ENCODE results near the gene DNAJB12.
"Not testable (repeated sequence)": the region's sequence is repeated elsewhere in the genome, so short reads cannot be mapped to it uniquely, and the experiment has no call there.

The DNAJB12 gene

DNA sequence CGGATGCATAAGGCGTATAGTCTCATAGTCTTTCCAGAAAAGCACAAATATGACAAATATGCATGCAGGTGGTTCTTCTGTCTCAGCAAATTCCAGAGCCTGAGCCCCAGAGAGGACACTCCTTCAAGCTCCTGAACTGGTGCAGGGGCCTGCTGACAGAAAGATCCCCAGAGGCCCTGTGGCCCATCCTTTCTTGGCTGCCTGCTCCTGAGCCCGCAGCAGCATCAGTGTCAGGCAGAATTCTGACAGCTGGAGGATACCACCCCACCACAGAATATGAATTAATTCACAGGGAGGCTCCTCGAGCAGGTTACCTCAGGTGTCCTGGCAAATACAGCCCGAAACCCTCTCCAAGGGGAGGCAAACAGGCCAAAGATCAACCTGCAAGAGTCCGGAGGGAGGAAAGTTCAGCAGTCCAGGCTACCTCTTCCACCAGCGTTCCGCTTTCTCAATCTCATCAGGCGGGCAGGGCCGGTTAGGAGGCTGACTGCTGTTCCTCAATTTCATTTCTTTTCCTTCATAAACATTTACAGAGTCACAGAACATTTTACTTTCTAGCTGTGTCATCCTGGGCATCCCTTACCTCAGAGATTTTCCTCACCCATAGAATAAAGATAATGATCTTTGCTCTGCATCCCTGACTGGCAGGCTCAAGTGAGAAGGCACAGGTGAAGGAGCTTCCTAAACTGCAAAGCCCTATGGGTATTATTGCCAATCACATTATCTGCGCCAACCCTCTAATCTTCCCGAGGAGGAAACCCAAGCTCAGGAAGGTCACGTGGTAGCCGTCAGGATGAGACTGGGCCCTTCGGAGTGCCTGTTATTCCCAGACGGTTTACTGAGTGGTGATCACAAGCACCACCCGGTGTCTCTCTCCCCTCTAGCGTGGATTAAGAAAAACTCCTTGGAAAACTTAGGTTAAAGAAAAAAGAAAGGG, 1.4 kb downstream of the DNAJB12 start:
- DNase-seq (ENCODE audit: low read depth in 2 of 2): no peak

- DNase-seq (ENCODE audit: low read depth in 2 of 2): no peak
These were observed 3.2 kb downstream of the DNAJB12 start for GRCh38 chr10:72351479-72351878.

GRCh38 chr10:72349438-72349837, 5.3 kb downstream of the DNAJB12 start:
- DNase-seq (ENCODE audit: low read depth in 2 of 2): no peak

GRCh38 chr10:72348282-72348681, 6.4 kb downstream of the DNAJB12 start:
- DNase-seq (ENCODE audit: low read depth in 2 of 2): no peak

GRCh38 chr10:72346117-72346516, 8.6 kb downstream of the DNAJB12 start:
- DNase-seq (ENCODE audit: low read depth in 2 of 2): not testable (repeated sequence)

DNA sequence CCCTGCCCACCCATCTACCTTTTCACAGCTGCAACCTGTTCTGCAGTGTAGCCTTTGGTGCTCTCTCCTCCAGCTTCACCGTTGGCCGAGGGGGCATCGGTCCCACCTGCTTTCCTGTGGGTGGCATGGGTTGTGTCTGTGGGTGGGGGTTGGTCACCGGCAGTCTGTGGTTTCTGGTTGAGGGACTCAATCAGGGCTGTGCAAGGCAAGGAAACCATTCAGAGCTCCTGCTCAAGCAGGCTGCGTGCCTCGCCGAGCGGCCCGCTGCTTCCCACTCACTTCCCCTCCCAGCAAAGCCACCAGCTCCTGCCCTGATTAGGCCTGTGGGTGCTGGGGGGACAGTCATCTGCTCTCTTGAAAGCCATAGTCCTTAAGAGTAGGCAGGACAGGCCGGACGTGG, 9.8 kb downstream of the DNAJB12 start:
- no peak for DNase-seq (ENCODE audit: low read depth in 2 of 2)

GRCh38 chr10:72342911-72343310, 11.8 kb downstream of the DNAJB12 start:
- no peak for DNase-seq (ENCODE audit: low read depth in 2 of 2)

- DNase-seq (ENCODE audit: low read depth in 2 of 2): no peak
These were observed 14.0 kb downstream of the DNAJB12 start for GRCh38 chr10:72340510-72341261.

DNA sequence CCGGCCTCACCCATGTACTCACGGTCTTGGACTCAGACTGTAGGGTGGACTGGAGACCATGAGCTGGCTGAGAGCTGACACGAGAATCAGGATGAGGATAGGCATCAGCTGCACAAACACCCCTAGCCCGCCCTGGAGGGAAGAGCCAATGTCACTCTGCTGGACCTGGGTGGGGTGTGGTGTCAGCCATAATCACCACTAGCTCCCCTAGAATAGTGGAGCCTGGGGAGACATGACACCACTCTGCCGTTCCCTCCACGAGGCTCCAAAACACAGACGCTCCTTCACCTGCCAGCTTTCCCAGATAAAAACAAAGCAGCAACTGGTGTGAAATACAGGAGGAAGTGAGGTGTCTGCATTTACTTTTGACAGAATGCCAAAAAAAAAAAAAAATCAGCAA, 16.5 kb downstream of the DNAJB12 start:
- DNase-seq (ENCODE audit: low read depth in 2 of 2): no peak

- no peak for DNase-seq (ENCODE audit: low read depth in 2 of 2)
These were observed 17.0 kb downstream of the DNAJB12 start for GRCh38 chr10:72337722-72338121.

- no peak for DNase-seq (ENCODE audit: low read depth in 2 of 2)
These were observed 17.6 kb downstream of the DNAJB12 start for GRCh38 chr10:72337039-72337629.

GRCh38 chr10:72336259-72337038, 18.3 kb downstream of the DNAJB12 start:
- DNase-seq (ENCODE audit: low read depth in 2 of 2): no peak

DNA sequence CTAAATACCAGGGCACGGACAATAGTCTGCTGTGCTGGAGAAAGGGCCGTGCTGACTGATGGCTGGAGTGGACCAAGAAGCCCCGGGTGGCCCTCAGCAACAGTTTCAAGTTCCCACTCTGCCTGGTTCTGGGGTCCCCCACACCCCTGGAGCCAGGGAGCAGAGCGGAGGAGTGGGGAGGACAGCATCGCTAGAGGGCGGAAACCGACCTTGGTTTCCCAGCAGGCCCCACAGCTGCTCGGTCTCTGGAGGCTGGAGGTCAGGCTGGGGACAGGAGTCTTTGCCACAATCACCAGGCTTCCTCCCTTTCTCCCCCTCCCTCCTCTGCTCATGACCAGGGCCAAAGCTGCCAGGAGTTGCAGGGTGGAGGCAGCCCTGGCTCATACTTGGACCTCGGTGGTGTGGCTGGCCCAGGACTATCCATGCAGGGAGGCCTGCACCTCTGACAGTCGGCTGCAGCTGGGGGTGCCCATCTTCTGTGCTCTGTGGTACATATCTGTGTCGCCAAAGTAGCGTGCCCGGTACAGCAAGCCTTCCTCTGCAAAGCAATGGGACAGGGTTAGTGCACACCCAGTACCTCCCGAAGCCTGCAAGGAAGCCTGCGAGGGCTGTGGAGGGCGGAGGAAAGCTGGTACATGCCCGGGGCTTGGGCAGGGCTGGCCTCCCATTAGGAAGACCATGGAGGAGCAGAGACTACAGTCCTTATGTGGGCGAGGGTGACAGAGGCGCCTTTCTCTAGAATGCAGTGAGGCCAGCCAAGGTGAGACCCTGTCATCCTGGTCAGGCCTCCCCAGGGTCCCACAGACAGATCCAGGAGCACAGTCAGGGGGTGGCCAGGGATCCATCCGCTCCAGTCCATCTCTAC, 19.1 kb downstream of the DNAJB12 start:
- no peak for DNase-seq (ENCODE audit: low read depth in 2 of 2)

- DNase-seq (ENCODE audit: low read depth in 2 of 2): no peak
These were observed 19.8 kb downstream of the DNAJB12 start for GRCh38 chr10:72334825-72335393.

DNA sequence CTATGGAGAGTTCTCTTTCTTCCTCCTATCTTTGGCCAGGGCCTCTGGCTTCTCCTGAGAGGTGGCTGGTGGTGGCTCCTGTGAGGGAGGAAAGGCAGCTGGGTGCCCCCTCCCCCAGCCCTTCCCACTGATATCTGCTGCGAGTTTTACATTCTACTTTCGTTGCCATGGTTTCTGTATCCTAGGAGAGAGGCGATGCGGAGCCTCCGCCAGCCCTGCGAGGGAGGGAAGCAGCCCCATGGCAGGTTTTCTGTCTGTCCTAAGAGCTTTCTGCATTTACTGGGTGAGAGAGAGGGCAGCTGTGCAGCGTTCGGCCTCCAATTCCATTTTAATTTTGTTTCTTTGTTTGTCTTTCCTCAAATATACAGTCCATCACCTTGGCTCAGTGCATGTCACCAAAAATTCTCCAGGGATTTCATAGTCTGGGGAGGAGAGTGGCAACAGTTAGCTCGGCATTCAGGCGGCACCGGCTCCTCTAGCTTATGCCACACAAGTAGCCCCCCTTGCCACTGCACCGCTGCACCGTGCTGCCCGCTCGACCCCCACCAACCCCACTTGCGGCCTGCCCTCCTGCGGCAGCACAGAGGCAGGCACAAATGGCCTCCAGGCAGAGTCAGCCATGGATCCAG, 20.4 kb downstream of the DNAJB12 start:
- no peak for DNase-seq (ENCODE audit: low read depth in 2 of 2)

DNA sequence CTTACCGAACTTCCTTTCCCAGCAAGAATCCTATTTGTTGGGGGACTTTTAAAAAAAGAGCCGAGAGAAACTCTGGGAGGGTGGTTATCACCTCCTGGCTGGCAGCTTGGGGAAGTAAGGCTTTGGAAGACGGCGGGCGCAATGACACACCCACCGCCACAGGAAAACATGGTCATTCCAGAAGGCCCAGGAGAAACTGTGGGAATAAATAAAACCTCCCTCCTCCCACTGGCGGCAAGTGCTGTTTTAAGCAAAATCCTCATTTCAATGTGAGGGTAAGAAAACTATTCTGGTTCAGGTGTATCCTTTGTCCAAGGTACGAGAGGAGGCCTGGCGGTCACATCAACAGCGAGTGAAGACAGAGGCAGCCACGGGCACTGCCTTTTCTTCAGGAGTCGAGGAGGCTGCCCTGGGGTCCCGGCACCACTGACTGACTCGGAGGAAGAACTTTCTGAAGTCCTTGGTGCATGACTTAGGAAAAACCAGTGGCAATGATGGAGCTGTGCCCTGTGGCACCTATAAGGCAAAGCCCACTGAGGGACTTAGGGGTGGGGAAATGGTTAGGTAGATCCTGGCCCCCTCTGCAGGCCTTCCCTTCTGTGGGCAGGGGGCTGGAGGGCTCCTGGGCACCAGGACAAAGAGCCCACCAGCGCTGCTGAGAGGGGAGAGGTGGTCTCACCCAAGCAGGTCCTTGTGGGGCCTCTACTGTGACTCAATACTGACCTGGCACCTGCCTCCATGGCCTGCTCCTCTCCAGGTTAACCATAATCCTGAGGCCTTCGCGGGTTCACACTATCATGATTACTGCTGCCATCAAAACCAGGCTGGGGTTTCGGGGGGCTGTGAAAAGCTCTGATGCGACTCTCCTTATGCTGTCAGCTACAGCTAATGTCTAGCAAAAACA, 21.4 kb downstream of the DNAJB12 start:
- no peak for DNase-seq (ENCODE audit: low read depth in 2 of 2)

DNA sequence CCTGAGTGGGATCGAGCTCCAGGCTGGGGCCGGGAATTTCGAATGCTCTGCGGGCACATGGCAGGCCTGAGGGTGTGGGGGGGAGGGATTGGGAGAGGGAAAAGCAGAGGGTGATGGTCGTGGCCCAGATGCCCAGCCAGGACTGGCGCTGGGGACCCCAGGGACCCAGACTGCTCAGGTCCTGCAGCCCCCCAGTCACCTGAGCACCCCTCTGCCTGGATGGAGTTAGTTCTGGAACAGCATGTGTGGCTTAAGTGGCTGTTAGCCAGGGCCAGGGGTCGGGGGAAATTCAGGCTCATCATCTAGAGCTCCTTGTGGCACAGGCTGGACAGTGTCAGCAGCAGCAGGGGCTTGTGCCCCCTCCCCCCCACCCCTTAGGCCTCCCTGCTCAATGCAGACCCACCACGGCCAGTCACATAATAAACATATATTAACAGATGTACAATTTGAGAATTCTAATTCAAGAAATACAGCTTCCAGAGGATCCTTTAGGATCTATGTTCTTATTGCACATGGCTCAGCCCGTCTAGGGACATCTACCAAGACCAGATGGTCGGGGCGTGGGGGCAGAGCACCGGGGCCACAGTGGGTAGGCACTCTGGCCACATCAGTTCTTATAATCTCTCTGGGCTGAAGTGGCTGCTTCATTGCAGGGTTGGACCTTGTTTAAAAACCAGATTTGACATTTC, 22.2 kb downstream of the DNAJB12 start:
- no peak for DNase-seq (ENCODE audit: low read depth in 2 of 2)
